GM18511 (cell line): Measurements from ENCODE around the gene TM9SF3.
"Not testable (repeated sequence)": the region's sequence is repeated elsewhere in the genome, so short reads cannot be mapped to it uniquely, and the experiment has no call there.

Experiments used
- ATAC-seq: cut with Tn5 transposase; IDR thresholded peaks from one replicate; pipeline ENCODE4 v1.9.1; 2021; ENCODE audit warnings: mild to moderate bottlenecking, moderate library complexity; ENCODE audit not compliant: unreplicated experiment

TM9SF3 gene

GRCh38 chr10:96570983-96571964, 15.5 kb downstream of the TM9SF3 start:
- no peak for ATAC-seq

- ATAC-seq, result no peak
Measured at GRCh38 chr10:96570511-96570910, 16.3 kb downstream of the TM9SF3 start.

GRCh38 chr10:96568402-96568801, 18.4 kb downstream of the TM9SF3 start:
- ATAC-seq, result no peak

- ATAC-seq, result no peak
Measured at GRCh38 chr10:96565774-96566173, 21.0 kb downstream of the TM9SF3 start.

GRCh38 chr10:96560966-96561887, 25.6 kb downstream of the TM9SF3 start:
- no peak for ATAC-seq

GRCh38 chr10:96560489-96560888, 26.3 kb downstream of the TM9SF3 start:
- ATAC-seq, result no peak

- ATAC-seq, result no peak
Measured at GRCh38 chr10:96556003-96556402, 30.8 kb downstream of the TM9SF3 start.

GRCh38 chr10:96555330-96555729, 31.5 kb downstream of the TM9SF3 start:
- no peak for ATAC-seq

- ATAC-seq, result no peak
Measured at GRCh38 chr10:96548589-96548988, 38.2 kb downstream of the TM9SF3 start.

GRCh38 chr10:96545558-96545957, 41.3 kb downstream of the TM9SF3 start:
- ATAC-seq, result not testable (repeated sequence)

GRCh38 chr10:96541921-96542320, 44.9 kb downstream of the TM9SF3 start:
- ATAC-seq, result no peak

- no peak for ATAC-seq
Measured at GRCh38 chr10:96540240-96540639, 46.6 kb downstream of the TM9SF3 start.

GRCh38 chr10:96538683-96539082, 48.1 kb downstream of the TM9SF3 start:
- ATAC-seq, result no peak

GRCh38 chr10:96536129-96536528, 50.7 kb downstream of the TM9SF3 start:
- ATAC-seq, result no peak

- no peak for ATAC-seq
Measured at GRCh38 chr10:96532523-96532922, 54.3 kb downstream of the TM9SF3 start.

- no peak for ATAC-seq
Measured at GRCh38 chr10:96529634-96530279, 57.1 kb downstream of the TM9SF3 start.

GRCh38 chr10:96524741-96525140, 62.1 kb downstream of the TM9SF3 start:
- ATAC-seq, result no peak

- ATAC-seq, result no peak
Measured at GRCh38 chr10:96517284-96517683, 69.5 kb downstream of the TM9SF3 start.

GRCh38 chr10:96516337-96516736, 70.5 kb downstream of the TM9SF3 start:
- ATAC-seq, result no peak

GRCh38 chr10:96513698-96514561, 72.9 kb downstream of the TM9SF3 start, which contains the start of gene TLL2:
TSS of gene TLL2 (minus strand) at chr10:96513926. CDS start at chr10:96513685, 241 bp downstream.
- peak; percentile 82 for ATAC-seq
